Stimulated activated CD8-positive, alpha-beta memory T cell treated with anti-CD3 and anti-CD28 coated beads, Interleukin-15, amount 100 ng/mL, for 48 hours (primary cell): ENCODE data around the gene PRCC.
"Not testable (repeated sequence)": the region's sequence is repeated elsewhere in the genome, so short reads cannot be mapped to it uniquely, and the experiment has no call there.

ENCODE experiments used
- DNase-seq, 2 donors: peaks; one replicate each; pipeline ENCODE4 v3.0.0-alpha.2; 2020; ENCODE audit warnings: low read depth in 2 of 2

Gene PRCC

DNA sequence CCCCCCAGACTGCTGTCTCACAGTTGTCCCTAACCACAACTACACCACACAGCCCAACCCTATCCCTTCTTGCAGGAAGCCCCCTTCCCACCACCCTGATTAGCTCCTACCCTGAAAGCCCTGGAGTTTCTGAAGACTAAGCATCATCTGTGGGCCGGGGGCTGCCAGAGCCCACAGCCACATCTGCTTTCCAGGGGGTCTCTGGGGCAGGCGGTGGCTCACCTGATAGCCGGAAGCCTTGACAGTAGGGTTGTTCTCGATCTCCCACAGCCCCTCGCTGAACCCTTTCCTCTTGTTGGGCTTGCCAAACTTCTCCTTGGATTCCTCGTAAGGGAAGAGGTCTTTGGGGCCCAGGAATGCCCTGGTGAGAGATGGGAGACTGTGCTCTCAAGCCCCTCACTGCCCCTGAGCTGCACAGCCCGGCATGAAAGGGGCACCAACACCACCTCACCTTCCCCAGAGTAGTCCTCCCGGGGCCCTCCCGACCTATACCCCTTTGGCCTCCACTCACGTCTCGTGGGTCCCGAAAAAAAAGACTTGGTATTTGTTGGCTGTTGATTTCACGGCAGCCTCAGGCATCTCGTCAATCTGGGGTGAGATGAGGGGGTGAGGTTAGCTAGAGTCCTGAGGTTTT lies 22.4 kb upstream of the PRCC start:
- DNase-seq: no peak

DNA sequence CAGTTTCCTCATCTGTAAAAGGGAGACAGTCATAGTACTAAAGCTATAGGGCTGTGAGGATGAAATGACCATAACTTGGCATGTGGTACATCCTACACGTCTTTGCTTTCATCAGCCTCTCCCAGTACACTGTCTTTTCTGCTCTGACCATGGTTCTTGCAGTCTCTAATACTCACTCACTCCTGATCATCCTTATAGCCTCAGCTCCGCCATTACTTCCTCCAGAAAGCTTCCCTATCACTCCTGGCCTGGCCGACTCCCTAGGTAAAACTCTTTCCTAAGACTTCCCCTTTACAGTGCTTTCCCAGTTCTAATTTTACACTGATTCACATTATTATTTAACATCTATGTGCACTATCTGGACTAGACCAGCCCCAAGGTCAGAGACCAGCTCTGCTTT lies 21.5 kb upstream of the PRCC start:
- DNase-seq: no peak

DNA sequence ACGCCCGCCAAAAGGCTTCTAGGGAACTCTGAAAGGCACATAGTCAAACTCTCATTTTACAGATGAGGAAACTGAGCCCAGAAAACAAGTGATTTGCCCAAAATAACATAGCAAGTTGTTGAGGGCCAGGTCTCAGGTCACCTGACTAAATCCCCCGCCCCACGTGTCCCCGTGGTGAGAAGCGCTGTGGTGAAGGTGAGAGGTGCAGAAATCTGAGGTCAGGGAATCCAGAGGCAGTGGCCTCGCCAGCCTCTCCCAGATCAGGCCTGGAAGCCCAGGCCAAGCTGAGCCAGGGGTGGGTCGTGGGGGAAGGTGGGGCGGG lies 21.0 kb upstream of the PRCC start:
- DNase-seq: no peak

DNA sequence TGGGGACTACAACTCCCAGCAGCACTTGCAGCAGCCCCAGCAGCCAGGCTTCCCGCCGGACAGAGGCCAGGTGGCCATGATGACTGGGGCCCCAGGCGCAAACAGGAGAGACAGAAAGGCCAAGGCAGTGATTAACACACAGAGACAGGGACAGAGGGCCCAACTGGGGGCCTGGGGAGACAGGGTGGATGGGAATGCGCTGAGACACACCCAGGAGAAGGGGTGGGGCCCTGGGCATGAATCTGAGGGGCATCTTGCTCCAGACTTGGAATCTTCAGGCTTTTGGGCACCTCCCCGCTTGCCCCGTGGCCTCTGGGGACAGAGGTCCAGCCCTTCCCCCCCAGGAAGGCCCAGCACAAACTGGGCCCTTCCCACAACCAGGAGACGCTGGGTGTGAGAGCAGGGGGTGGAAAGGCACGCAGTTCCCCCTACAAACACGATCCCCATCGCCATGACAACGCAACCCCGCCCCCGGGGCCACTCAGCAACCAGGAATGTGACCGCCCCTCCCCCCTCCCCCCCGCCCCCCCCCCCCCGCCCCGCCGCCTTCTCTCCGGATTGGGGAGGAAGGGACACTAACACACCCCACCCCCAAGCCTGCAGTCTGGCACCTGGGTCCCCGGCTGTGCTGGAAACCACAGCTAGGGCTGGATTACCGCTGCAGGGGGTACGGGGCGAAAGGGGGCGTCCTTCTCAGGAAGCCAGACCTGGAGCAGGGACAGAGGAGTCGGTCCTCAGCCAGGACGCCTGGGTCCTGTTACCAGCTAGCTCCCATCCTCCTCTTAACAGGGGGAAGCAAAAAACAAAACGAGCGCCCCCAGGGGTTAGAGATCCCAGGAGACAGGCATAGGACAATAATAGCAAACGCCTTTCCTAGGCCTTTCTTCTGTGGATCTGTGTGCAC lies 20.4 kb upstream of the PRCC start:
- peak in 1 of 2 donors; percentile 50 for DNase-seq

DNA sequence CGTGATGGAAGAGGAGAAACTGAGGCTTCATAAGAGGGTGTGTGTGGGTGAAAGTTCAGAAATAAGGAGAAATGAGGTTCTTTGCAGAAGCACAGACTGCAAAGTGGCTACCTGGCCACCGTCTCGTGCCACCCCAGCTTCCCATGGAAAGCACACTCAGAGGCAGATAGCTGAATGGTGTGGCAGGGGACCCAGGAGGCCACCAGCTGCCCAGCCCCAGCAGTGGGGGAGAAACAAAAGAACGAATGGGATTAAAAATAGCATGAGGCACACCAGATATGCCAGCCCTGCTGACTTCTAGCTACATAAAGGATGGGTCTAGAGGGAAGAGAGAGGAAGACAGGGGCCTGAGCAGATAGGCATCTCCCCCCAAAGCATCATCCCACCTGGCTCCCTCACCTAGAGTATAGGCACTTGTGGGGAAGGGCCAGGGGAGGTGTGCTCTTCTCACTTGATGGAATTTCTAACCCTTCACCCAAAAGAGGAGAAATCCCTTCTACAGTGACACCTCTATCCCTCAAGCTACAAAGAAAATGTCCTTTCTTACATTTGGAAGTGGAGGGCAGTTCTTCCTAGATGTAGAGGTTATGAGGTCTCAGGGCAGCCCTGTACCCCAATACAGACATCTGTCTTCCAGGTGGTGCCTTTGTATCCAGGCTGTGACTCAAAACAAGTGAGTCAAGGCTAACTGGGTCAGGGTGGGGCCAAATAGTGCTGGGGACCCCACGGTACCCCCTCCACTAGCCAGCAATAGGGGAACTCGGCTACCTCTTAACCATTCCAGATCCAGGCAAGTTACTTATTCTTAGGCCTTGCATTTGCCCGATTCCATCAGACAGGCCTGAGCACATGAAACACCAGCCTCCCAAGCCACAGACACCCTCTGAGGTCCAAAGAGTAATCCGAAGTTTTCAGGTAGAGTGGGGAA lies 19.3 kb upstream of the PRCC start:
- DNase-seq: no peak

DNA sequence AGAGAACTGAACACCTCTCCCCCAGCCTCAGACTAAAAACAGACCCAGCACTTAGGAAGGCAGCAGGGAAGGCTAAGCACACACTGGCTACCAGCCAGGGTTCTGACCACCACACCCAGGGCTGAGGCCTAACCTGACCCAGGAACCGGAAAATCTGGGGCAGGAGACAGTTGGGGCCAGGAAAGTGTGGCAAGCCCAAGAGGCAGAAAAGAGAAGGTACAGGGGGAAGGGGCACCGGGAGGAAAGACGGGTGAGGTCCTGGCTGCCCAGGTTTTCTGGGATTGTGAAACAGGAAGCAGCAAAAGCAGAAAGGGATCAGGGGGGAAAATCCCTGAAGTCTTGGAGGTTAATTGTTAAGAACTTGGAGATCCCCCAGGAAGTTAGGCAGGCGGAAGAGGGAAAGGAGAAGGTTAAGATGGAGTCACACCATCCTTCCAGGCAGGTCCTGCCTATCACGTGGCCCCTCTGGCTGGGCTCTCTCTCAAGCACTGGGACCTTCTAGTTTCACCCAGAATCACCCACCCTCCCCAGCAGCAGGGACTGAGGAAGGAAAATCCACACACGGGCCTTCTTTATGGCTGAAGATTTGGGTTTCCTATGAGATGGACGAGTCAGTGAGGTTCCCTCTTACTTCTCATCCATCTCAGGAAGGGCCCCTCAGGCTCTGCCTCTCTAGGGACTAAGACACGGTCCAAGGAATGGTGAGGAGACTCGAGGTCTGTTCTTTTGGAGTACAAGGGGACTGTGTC lies 18.5 kb upstream of the PRCC start:
- no peak for DNase-seq

DNA sequence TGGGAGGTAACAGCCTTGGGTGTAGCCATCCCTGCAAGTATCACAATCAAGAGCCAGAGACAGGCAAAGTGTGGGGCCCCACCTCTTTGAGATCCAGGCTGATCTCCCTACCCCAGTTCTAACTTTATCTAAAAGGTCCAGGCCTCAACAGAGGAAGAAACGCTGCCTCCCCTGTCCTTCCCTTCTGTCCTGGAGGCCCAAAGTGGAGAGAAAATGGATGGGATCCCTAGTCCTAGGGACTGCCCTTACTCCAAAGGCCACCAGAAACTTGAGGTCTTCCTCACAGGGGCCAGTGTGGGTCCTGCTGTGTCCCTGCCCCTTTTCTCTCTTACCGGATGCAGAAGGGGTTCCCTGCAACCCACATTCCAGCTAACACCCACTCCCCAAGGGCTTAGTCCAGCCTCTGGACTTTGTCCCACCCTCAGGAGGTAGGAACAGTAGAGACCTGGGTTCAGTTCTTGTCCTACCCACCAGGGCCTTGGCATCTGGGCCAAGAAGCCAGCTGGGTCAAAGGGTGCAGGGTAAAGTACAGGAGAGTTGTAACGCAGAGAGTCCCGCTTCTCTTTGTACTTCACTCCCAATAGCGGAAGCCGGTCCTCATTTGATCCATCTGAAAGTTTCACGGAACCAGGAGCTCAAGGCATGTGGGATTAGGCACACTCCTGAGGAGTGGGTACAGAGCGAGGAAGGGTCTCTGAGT lies 17.8 kb upstream of the PRCC start:
- DNase-seq: no peak

DNA sequence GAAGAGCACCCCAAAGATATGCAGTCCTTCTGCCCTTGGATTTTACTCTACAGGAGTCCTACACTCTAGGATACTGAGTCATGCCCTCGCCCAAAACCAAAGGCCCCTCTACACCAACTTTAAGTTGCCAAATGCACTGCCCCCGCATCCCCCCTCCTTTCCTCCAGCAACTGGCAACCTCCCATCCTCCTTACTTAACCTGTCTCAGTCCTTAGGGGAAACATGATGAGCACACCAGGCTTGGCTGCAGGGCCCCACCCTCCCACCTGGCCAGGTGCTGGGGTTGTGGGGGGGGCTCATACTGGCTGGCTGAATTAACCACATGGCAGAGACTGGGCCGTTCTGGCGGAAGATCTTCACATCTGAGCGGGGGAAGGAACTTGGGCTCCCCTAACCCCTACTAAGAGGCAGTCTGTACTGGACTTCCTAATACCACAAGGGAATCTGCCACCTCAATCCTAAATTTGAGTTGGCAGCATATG lies 17.1 kb upstream of the PRCC start:
- peak in 1 of 2 donors; percentile 40 for DNase-seq

DNA sequence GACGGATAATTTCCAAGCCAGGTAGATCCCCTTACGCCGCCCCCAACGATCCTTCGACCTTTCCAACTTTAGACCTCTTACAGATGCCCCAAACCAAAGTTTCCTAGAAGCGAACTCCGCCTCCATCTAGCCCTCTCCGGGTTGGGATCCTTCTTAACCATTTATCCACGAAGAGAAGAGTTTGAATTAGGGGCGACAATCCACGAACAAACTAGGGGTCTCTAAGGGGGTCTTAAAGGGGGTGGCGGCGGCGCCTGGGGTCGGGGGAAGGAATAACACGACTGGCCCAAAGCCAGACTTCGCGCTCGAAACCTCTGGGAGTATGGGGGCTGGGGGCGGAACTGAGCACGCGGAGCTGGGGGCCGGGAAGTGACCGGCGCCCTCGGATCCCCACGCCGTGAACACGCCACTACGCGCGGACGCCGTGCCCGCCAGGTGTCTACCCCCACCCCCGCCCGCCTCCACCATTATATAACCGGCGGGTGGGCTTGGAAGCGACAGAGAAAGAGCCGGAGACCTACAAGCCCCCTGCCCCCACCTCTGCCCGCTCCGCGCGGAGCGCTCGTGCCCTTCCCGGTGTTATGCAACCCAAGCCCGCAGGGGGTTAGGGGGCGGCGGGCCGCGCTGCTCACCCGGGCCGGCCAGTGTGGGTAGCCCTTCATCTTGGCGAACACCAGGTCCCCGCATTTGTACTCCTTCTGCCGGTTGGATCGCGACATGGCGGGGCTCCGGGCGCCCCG lies 16.5 kb upstream of the PRCC start:
- DNase-seq: no peak

DNA sequence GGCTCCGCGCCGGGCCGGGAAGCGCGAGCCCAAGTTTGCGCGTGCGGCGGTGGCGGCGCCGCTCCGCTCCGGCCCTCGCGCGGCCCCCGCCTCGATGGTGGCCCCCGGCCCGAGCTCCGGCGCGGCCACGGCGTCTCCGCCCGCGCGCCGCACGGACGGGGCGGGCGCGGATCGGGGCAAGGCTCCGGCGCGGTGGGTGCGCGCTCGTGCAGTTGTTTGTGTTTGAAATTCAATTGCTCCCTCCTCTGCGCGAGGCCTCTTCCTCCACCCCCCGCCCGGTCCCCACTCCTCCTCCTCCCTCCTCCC lies 15.9 kb upstream of the PRCC start, which contains the start of gene HDGF:
HDGF (minus strand) TSS at position 225 of the 306 bp plus-strand sequence. CDS start 246 bp downstream, outside the sequence.
- DNase-seq: no peak

DNA sequence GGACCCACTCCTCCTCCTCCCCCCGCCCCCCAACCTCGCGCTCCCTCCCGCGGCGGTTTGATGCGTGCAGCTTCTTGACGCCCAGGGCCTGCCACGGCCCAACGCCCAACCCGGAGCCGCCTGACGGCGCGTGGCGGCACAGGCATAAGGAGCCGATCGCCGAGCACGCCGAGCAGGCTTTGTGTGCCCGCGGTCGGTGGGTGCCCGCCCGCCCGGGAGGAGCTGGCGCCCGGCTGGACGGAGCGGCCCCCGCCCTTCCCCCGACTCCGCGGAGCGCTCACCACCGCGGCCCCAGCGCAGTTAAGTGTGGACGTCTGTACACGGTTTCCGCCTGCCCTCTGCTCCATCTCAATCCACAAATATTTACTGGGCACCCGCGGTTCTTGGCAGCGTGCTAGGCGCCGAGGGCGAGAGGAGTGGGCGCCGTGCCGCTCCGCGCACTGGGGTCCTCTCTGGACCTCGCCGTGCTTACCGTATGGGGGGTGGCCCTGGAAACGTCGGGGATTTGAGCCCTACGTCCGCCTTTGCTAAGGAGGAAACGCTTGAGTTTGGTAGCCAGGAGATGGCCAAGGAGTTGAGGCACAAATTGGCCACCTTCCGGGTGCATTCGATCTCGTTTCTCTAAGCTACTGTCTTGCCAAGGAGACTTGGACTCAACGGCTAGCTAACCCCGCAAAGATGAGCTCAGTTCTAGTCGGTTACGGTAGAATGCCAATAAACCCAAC lies 15.4 kb upstream of the PRCC start:
- DNase-seq: peak; percentile 94 to 98

DNA sequence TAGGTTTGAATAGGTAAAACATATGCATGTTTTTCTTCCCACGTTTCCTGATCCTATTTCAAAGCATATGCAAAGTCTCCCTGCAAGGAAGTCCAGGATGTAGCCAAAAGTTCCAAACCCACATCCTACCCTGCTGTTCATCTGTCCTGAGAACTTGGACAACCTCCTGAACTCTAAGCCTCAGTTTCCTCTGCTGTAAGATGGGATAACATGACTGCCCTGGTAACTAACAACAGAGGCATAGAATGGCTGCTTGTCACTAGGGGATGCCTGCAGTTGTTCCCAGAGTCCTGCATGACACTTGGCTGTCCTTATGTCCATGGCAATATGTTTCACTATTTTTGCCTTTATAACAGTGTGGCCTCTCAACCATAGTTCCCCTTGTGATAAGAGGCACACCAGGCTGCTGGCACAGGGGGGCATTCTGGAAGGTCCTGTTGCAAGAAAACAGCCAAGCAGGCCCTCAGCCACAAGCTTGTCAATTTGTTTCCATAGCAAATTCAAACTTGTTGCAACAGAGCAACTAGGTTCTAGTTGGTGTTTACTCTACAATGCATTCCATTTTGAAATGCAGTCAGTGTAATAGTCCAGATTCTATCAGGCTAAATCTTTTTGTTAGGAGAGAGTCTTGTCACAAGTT lies 14.4 kb upstream of the PRCC start:
- no peak for DNase-seq

DNA sequence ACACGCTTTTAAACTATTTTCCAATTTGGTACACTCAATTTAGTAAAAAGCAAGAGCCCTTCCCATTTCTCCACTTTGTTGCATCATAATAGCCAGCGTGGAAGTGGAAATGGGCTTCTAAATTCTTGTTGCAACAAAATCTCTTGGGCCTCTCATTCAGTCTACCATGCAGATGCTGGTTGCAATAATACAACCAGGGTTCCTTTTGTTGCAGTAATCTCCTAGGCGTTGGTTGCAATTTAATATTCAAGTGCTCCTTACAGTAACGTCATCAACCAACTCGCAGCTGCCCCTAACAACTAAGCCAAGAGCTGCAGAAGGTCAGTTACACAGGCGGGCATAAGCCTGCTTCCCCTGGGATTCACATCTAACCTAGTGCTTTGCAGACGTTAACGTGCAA lies 13.1 kb upstream of the PRCC start:
- no peak for DNase-seq

DNA sequence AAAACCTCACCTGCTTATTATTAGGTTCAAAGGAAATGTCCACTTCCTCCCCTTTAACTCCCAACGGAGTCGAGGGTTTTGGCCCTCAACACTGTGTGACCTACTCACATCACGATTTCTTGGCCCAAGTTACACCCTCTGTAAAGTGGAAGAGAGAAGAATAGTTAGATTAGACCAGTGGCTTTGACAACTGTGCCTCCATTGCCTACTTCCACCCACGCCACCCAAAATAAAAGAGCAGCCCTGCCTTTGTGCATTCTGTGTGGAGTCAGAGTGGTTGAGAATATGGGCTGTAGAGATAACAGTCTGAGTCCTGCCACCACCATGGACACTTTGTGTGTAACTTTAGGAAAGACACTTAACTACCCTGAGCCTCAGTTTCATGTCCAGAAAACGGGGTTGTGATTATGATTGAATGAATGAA lies 11.8 kb upstream of the PRCC start:
- DNase-seq: no peak

DNA sequence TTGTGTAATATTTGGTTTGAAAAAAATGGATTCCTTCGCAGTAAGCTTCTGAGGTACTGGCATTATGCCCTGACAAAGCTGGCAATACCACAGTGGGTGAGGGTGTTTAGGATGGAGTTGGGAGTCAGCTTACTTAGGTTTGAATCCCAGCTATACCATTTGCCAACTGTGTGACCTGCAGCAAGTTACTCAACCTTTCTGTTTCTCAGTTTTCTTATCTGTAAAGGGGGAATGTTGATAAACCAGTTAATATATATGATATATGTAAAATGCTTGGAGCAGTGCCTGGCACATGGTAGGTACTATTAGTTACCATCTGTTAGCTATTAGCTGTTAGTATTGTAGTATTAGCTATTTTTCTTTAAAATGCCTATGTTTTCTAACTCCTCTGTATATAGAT lies 11.0 kb upstream of the PRCC start:
- DNase-seq: no peak

DNA sequence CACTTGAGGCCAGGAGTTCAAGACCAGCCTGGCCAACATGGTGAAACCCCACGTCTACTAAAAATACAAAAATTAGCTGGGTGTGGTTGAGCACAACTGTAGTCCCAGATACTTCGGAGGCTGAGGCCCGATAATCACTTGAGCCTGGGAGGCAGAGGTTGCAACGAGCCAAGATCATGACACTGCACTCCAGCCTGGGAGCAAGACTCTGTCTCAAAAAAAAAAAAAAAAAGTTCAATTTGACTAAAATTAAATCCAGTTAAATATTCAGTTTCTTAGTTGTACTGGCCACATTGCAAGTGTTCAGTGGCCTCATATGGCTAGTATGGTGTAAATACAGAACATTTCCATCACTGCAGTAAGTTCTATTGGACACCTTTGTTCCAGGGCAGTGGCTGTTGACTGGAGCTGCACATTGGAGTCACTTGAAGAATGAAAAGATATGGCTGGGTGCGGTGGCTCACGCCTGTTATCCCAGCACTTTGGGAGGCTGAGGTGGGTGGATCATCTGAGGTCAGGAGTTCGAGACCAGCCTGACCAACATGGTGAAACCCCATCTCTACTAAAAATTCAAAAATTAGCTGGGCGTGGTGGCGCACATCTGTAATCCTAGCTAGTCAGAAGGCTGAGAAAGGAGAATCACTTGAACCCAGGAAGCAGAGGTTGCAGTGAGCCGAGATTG lies 9.6 kb upstream of the PRCC start:
- DNase-seq: not testable (repeated sequence)

DNA sequence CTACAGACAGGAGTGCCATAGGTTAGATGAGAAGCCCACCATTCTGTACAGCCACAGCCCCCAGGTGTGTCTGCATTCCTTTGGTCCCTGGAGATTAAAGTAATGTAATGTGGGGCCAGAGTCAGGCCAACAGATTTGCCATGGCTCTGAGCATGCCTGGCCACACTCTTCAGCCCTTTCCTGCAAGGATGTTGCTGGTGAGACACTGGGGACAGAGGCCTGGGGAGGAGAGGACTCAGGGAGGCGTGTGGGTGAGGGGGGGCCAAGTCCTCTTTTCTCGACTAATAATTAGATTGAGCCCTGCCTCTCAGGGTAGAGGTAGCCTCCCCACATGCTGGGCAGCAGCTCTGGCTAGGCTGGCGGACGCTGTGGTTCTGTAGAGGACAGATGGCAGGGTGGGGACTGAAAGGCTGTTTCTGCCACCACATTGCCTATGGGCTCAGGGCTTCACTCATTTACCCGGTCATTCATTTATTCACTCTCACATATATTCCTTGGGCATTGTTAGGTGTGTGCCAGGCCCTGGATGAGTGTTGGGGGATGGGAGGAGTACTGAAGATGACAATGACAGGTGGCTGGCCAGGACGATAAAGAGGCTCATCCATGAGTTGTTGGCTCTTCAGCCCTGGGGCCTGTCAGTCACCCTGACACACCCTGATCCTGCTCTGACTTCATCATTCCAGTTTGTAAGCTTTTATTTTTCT lies 7.1 kb upstream of the PRCC start:
- no peak for DNase-seq

DNA sequence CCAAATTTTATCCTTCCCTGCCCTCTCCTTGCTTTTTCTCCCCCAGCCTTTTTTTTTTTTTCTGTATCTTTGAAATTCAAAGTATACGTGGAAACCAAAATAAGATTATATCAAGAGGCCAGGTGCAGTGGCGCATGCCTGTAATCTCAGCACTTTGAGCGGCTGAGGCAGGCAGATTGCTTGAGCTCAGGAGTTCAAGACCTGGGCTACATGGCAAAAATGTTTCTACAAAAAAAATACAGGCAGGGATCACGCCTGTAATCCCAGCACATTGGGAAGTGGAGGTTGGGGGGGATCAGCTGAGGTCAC lies 6.6 kb upstream of the PRCC start:
- no peak for DNase-seq
